Measurements from ENCODE around the gene CADPS2. TPM values are rescaled to one million over a fixed set of nuclear protein-coding genes. Genes with fewer than 3 reads are reported as not detected.

Gene CADPS2
- total and polyA plus RNA-seq, 2 of the 8 experiments (the other 6 are each of a cell fraction or from before 2014, with no cell fraction given) = 8.9 to 22.3 TPM

DNA sequence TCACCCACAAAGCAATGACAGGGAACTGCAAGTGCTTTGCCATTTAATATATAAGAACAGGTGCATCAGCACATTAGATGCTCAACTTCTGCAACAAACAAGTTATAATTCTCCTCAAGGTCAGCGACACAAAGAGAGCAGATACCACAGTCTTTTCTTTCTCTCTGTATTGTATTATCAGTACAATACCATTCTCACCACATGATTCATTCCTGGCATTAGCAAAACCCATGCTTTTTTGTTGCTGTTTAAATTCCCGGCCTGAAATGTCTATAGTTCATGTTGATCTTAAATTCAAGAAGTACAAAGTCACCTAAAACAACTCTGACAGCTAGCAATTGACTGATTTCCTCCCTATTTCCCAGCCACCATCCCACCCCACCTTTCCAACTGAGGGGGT lies 469.9 kb downstream of the CADPS2 start:
- Histone ChIP-seq H3K79me1 (ENCODE audit: low read depth, low read length) (no peaks in the 10 kb centered on the region), H2BK20ac (ENCODE audit: low read length) (no peak overlapping the region), H3K27ac (ENCODE audit: low read depth, low read length) (no peak overlapping the region), H3K23me2 (ENCODE audit: low read depth, low read length) (no peaks in the 10 kb centered on the region), H3K23ac (ENCODE audit: insufficient read length) (no peak overlapping the region), H3K18ac (ENCODE audit: extremely low read depth, low read length) (no peak overlapping the region), H3K4me3 (ENCODE audit: extremely low read depth in 1 of 4, insufficient read depth in 2 of 4, low read depth in 3 of 4, low read length in 4 of 4) (no peak overlapping the region), H4K5ac (ENCODE audit: insufficient read length, low read depth, low read length) (no peak overlapping the region), H2BK120ac (replicated peaks; ENCODE audit: low read depth, low read length) (no peak overlapping the region), H3K79me2 (ENCODE audit: control insufficient read depth in 1 of 2, insufficient read depth in 2 of 2, low read length in 2 of 2) (no peaks in the 10 kb centered on the region), H3K56ac (replicated peaks; ENCODE audit: insufficient read length, low read depth, low read length) (no peak overlapping the region), H3K9me3 (ENCODE audit: insufficient read depth in 2 of 2, low read depth in 1 of 2, low read length in 1 of 2) (no peaks in the 10 kb centered on the region), H2AFZ (ENCODE audit: low read length) (no peak overlapping the region), H3K14ac (ENCODE audit: insufficient read length) (no peak overlapping the region), H2BK12ac (ENCODE audit: low read depth, low read length) (no peak overlapping the region), H2BK5ac (ENCODE audit: low read depth, low read length) (no peak overlapping the region), H3K4me1 (replicated peaks in 1 of 4; ENCODE audit: control insufficient read depth in 3 of 4, insufficient read depth in 4 of 4, low read length in 3 of 4) (peaks cover 0 to 7% (median 3%) of the 10 kb centered on the region in 4 experiments; a peak in 3 of 7 replicates), H2BK15ac (ENCODE audit: low read length) (no peak overlapping the region), H3K4ac (replicated peaks; ENCODE audit: insufficient read length, low read depth, low read length) (no peak overlapping the region), H3K27me3 (replicated peaks in 1 of 4; ENCODE audit: control insufficient read depth in 3 of 4, extremely low read depth in 1 of 4, insufficient read depth in 3 of 4, low read length in 3 of 4) (no peaks in the 10 kb centered on the region), H2AK5ac (ENCODE audit: low read depth, low read length) (no peak overlapping the region), H3K4me2 (ENCODE audit: insufficient read depth in 1 of 2, low read depth in 2 of 2, low read length in 2 of 2) (no peak overlapping the region), H4K91ac (replicated peaks; ENCODE audit: insufficient read length, low read length) (no peak overlapping the region), H4K8ac (ENCODE audit: extremely low read depth, insufficient read depth, low read length) (no peak overlapping the region), H3K9ac (replicated peaks in 1 of 4; ENCODE audit: extremely low read depth in 1 of 4, low read depth in 3 of 4, low read length in 3 of 4) (no peak overlapping the region), H3K36me3 (ENCODE audit: control insufficient read depth in 2 of 4, insufficient read depth in 4 of 4, low read length in 3 of 4) (no peaks in the 10 kb centered on the region), H4K20me1 (replicated peaks in 1 of 2; ENCODE audit: control insufficient read depth in 1 of 2, insufficient read depth in 2 of 2, low read length in 2 of 2) (no peaks in the 10 kb centered on the region)
- ChIA-PET CTCF (ENCODE audit: partially characterized antibody) (interaction anchor here (0.7 to 1.6 kb wide), 9 partner anchors 9 to 193 kb away, joined by 3 to 5 read pairs (median 4); no protein-coding TSS in a partner anchor), POLR2A (ENCODE audit: partially characterized antibody) (interaction anchor here (0.6 kb wide), 1 partner anchor 99 kb away, joined by 3 read pairs; no protein-coding TSS in a partner anchor)
- TF ChIP-seq GTF2F1 (IDR thresholded peaks at IDR 0.05; ENCODE audit: borderline replicate concordance, low read depth, low read length) (no peak), ZNF274 (IDR thresholded peaks at IDR 0.05; ENCODE audit: borderline replicate concordance, extremely low read depth, low read length) (no peak), TCF12 (IDR thresholded peaks at IDR 0.05; ENCODE audit: low read depth, low read length) (no peak), CBX5 (IDR thresholded peaks at IDR 0.05; ENCODE audit: low read depth, low read length) (no peak), SIX5 (IDR thresholded peaks at IDR 0.05; ENCODE audit: low read depth, low read length) (no peak)
- TF ChIP-seq, protein P1, sequence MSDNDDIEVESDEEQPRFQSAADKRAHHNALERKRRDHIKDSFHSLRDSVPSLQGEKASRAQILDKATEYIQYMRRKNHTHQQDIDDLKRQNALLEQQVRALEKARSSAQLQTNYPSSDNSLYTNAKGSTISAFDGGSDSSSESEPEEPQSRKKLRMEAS (IDR thresholded peaks at IDR 0.05) = no peak
- 66% methylated on average over 2 of the region's 2 CpGs; no CpG with 5 or more reads in 1 of the 2 experiments for WGBS, 2 experiments (ENCODE audit: extremely low coverage in 1 of 2, insufficient coverage in 1 of 2, insufficient read length in 1 of 2, insufficient replicate concordance in 2 of 2, low coverage in 1 of 2, low lambda C conversion rate in 2 of 2, missing lambda C conversion rate in 1 of 2)
- FAIRE-seq = no peak
- no peak for DNase-seq (ENCODE audit: low read depth in 1 of 2, low spot score in 2 of 2)

All from H1 (cell line).